ENCODE data around the gene DOP1A. TPM values are rescaled to one million over a fixed set of nuclear protein-coding genes. Genes with fewer than 3 reads are reported as not detected.
A peak's percentile ranks its signal among the peaks of the same experiment; 100 is the strongest.

The DOP1A gene
- total RNA-seq, 1 donor = 29.0 TPM

GRCh38 chr6:83065511-83066192 lies 1.8 kb upstream of the DOP1A start, which contains the start of gene UBE3D:
TSS of gene UBE3D (minus strand) at chr6:83065841. CDS start at chr6:83065718, 123 bp downstream.
- no peaks in the 10 kb centered on the region for H3K9me3 ChIP-seq (ENCODE audit: low read depth, low read length)
- no peaks in the 10 kb centered on the region for H3K27me3 ChIP-seq (ENCODE audit: insufficient read depth, low read length)
- H3K4me1 ChIP-seq (ENCODE audit: insufficient read depth, low read length) = peaks cover 32% of the 10 kb centered on the region
- peak within 1 kb of the TSS; percentile 77 for H3K4me3 ChIP-seq (ENCODE audit: low read length)

DNA sequence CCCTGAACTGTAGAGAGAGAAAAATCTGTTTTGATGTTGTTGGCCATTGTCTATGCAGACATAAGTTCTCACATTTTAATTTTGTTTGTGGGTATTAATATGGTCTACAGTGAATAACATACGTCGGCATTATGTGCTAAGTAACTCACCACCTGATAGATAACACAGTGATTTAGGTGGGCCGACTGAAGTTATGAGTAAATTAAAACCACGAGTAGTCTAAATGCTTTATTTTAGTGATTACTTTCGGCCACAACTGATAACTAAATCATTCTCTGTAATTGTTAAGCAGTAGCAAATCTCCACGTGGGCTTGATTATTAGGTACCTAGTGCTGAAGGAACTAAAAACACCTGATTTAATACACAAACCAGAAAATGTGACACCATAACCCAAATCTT lies 1.1 kb downstream of the DOP1A start:
- peaks cover 40% of the 10 kb centered on the region for H3K4me1 ChIP-seq (ENCODE audit: insufficient read depth, low read length)
- H3K9me3 ChIP-seq (ENCODE audit: low read depth, low read length) = no peaks in the 10 kb centered on the region
- no peak overlapping the region for H3K4me3 ChIP-seq (ENCODE audit: low read length)
- no peaks in the 10 kb centered on the region for H3K27me3 ChIP-seq (ENCODE audit: insufficient read depth, low read length)

DNA sequence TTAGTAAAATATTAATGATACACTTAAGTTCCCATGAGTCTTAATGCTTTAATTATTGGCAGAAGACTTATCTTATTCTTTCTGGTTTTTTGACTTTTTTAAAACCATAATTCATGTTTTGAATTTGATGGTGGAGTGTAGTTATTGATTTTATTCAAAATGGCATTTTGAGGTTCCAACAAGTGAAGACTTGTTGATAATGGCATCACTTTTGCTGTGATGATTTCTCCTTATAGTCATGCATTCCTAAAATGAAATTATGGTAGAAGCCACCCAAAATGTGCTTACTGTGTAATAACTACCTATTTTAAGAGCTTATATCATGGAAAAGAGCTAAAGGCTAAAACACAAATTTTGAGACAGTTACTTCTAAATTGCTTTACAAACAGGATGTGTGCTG lies 2.2 kb downstream of the DOP1A start:
- H3K4me1 ChIP-seq (ENCODE audit: insufficient read depth, low read length) = peaks cover 39% of the 10 kb centered on the region
- no peak overlapping the region for H3K4me3 ChIP-seq (ENCODE audit: low read length)
- no peaks in the 10 kb centered on the region for H3K27me3 ChIP-seq (ENCODE audit: insufficient read depth, low read length)
- no peaks in the 10 kb centered on the region for H3K9me3 ChIP-seq (ENCODE audit: low read depth, low read length)

DNA sequence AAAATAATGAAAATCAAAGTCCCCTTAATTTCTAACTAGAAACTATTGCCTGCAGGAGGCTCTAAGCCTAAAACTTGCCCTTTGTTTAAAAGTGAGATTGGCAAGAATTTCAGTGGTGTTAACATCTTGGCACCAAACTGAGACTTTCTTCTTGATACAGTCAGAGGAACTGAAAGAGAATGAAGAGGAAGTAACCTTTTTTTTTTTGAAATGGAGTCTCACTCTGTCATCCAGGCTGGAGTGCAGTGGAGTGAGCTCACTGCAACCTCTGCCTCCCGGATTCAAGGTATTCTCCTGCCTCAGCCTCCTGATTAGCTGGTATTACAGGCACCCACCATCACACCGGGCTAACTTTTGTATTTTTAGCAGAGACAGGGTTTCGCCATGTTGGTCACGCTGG lies 3.6 kb downstream of the DOP1A start:
- Histone ChIP-seq H3K9me3 (ENCODE audit: low read depth, low read length) (no peaks in the 10 kb centered on the region), H3K4me1 (ENCODE audit: insufficient read depth, low read length) (peaks cover 26% of the 10 kb centered on the region), H3K4me3 (ENCODE audit: low read length) (no peak overlapping the region), H3K27me3 (ENCODE audit: insufficient read depth, low read length) (no peaks in the 10 kb centered on the region)

DNA sequence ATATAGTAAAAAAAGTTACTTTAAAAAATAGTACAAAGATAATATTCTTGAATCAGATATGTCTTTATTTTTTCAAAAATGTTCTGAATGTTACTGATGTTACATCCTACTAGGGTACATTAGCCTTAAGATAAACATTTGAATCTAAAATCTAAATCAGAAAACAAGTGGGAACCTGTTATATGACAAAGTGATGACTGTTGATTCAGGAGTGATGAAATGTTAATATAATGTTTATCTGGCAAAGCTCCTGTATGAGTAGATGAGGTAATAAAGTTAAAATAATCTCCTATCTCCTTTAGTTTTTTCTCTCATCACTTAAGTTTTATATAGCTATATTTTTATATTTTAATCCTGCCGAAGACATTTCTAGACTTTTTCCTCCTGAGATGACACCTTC lies 4.2 kb downstream of the DOP1A start:
- no peak overlapping the region for H3K4me3 ChIP-seq (ENCODE audit: low read length)
- no peaks in the 10 kb centered on the region for H3K27me3 ChIP-seq (ENCODE audit: insufficient read depth, low read length)
- H3K9me3 ChIP-seq (ENCODE audit: low read depth, low read length) = no peaks in the 10 kb centered on the region
- H3K4me1 ChIP-seq (ENCODE audit: insufficient read depth, low read length) = peaks cover 24% of the 10 kb centered on the region

DNA sequence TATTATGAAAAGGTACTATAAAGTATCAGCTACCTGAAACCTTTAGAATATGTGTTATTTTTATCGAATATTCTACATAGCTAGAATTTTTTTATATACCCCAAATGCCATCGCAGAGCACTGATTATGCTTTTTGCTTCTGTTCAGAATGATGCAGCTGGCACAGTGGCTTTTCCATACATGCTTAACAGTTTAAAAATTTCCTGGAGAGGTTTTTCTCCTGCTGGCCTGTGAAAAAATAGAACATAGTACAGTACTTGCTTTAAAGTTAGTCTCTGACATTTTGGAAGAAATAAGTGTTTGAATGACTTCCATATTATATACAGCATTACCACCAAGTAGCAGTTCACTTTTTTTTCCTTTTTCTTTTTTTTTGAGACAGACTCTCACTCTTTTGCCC lies 5.3 kb downstream of the DOP1A start:
- peaks cover 24% of the 10 kb centered on the region for H3K4me1 ChIP-seq (ENCODE audit: insufficient read depth, low read length)
- no peak overlapping the region for H3K4me3 ChIP-seq (ENCODE audit: low read length)
- no peaks in the 10 kb centered on the region for H3K9me3 ChIP-seq (ENCODE audit: low read depth, low read length)

DNA sequence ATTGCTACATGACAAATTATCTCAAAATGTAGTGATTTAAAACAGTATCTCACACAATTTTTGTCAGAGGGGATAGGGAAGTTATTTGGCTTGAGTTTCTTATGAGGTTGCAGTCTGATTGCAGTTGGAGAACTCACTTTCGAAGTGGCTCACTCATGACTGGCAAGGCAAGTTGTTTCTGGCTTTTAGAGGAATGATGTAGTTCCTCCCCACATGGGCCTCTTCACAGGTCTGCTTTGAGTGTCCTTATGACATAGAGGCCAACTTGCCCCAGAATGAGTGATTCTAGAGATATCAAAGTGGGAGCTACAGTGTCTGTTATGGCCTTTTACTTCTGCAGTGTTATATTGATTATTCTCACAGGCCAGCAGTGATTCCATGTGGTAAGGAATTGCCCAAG lies 6.1 kb downstream of the DOP1A start:
- no peaks in the 10 kb centered on the region for H3K9me3 ChIP-seq (ENCODE audit: low read depth, low read length)
- peaks cover 19% of the 10 kb centered on the region for H3K4me1 ChIP-seq (ENCODE audit: insufficient read depth, low read length)
- H3K27me3 ChIP-seq (ENCODE audit: insufficient read depth, low read length) = no peaks in the 10 kb centered on the region
- H3K4me3 ChIP-seq (ENCODE audit: low read length) = no peak overlapping the region

More for the DNA sequence above, 5.3 kb downstream of the DOP1A start:
- H3K27me3 ChIP-seq (ENCODE audit: insufficient read depth, low read length) = no peaks in the 10 kb centered on the region

DNA sequence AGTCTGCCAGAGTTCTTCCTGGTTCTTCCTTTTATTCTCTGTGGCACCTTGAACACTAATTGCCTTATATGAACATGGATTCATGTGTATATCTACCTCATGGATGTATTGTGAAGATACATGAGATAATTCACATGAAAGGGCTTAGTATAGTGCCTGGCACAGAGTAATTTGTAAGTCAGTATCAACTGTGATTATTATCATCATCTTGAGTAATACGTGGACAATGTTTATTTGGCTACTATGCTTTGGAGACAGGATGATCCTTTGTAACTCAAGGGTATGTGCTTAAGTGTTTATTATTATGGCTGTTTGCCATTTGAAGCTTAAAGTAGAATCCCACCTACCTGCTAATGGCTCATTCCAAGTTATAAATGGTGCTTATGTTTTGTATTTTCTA lies 16.0 kb downstream of the DOP1A start:
- H3K4me3 ChIP-seq (ENCODE audit: low read length) = no peak overlapping the region
- no peaks in the 10 kb centered on the region for H3K27me3 ChIP-seq (ENCODE audit: insufficient read depth, low read length)
- H3K9me3 ChIP-seq (ENCODE audit: low read depth, low read length) = no peaks in the 10 kb centered on the region
- peaks cover 4% of the 10 kb centered on the region for H3K4me1 ChIP-seq (ENCODE audit: insufficient read depth, low read length)

DNA sequence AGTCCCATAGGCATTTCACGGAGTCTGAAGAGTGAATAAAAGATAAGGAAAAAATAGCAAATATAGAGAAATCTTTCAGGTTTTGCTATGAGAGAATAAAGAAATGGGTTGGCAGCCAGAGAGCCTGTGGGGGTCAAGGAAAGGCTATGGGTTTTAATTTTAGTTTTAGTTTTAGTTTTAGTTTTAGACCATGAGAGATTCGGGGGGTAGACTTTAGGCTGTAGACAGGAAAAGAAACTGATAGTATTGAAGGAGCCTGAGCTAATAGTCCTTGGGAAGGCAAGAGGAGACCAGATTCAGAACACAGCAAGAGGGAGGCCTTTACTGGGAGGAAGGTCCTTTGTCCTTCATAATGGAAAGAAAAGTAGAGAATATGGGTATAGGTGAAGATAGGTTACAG lies 19.3 kb downstream of the DOP1A start:
- Histone ChIP-seq H3K4me3 (ENCODE audit: low read length) (no peak overlapping the region), H3K4me1 (ENCODE audit: insufficient read depth, low read length) (peaks cover 4% of the 10 kb centered on the region), H3K9me3 (ENCODE audit: low read depth, low read length) (no peaks in the 10 kb centered on the region), H3K27me3 (ENCODE audit: insufficient read depth, low read length) (no peaks in the 10 kb centered on the region)

- peaks cover 4% of the 10 kb centered on the region for H3K4me1 ChIP-seq (ENCODE audit: insufficient read depth, low read length)
- H3K9me3 ChIP-seq (ENCODE audit: low read depth, low read length) = no peaks in the 10 kb centered on the region
- H3K4me3 ChIP-seq (ENCODE audit: low read length) = no peak overlapping the region
- H3K27me3 ChIP-seq (ENCODE audit: insufficient read depth, low read length) = no peaks in the 10 kb centered on the region
These were observed 25.4 kb downstream of the DOP1A start for GRCh38 chr6:83092756-83093399.

GRCh38 chr6:83096791-83097190 lies 29.3 kb downstream of the DOP1A start:
- H3K4me1 ChIP-seq (ENCODE audit: insufficient read depth, low read length) = peaks cover 4% of the 10 kb centered on the region
- no peaks in the 10 kb centered on the region for H3K9me3 ChIP-seq (ENCODE audit: low read depth, low read length)

DNA sequence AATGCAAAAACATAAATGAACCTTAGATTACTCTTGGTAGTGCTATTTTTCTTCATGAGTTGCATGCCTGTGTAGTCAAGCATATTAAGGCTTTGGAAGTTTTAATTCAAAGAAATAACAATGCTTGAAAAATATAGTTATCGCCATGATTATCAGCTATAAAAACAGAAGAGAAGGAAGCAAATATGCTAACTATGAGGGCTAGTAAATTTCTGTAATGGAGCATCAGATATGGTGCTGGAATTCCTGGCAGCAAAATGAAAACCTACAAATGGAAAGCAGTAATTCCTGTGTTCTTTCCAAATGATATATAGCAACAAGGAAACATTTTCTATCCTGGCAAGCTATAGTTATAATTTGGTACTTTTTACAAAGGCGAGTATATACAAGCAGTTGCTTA lies 29.7 kb downstream of the DOP1A start:
- H3K9me3 ChIP-seq (ENCODE audit: low read depth, low read length) = no peaks in the 10 kb centered on the region
- H3K4me1 ChIP-seq (ENCODE audit: insufficient read depth, low read length) = peaks cover 4% of the 10 kb centered on the region
- H3K27me3 ChIP-seq (ENCODE audit: insufficient read depth, low read length) = no peaks in the 10 kb centered on the region
- no peak overlapping the region for H3K4me3 ChIP-seq (ENCODE audit: low read length)

More at GRCh38 chr6:83096791-83097190, 29.3 kb downstream of the DOP1A start:
- Histone ChIP-seq H3K4me3 (ENCODE audit: low read length) (no peak overlapping the region), H3K27me3 (ENCODE audit: insufficient read depth, low read length) (no peaks in the 10 kb centered on the region)

GRCh38 chr6:83097675-83098074 lies 30.2 kb downstream of the DOP1A start:
- Histone ChIP-seq H3K4me1 (ENCODE audit: insufficient read depth, low read length) (peaks cover 3% of the 10 kb centered on the region), H3K27me3 (ENCODE audit: insufficient read depth, low read length) (no peaks in the 10 kb centered on the region), H3K4me3 (ENCODE audit: low read length) (no peak overlapping the region), H3K9me3 (ENCODE audit: low read depth, low read length) (no peaks in the 10 kb centered on the region)

DNA sequence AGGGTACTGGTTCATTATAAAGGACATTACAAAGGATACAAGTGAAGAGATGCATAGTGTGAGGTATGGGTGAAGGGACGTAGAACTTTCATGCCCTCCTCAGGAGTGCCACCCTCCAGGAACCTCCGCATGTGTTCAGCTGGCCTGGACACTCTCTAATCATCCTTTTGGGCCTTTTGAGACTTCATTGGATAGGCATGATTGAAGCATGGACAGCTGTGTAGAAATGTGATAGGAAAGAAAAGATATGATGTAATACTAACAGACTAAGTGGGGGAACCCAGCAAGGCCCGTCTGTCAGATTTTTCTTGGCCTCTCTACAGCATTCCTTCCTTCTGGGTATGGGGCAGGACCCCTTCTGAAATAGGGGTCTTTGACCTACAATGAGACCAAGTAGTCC lies 31.1 kb downstream of the DOP1A start:
- H3K4me3 ChIP-seq (ENCODE audit: low read length) = no peak overlapping the region
- H3K27me3 ChIP-seq (ENCODE audit: insufficient read depth, low read length) = no peaks in the 10 kb centered on the region
- no peaks in the 10 kb centered on the region for H3K4me1 ChIP-seq (ENCODE audit: insufficient read depth, low read length)
- no peaks in the 10 kb centered on the region for H3K9me3 ChIP-seq (ENCODE audit: low read depth, low read length)

- Histone ChIP-seq H3K4me3 (ENCODE audit: low read length) (no peak overlapping the region), H3K27me3 (ENCODE audit: insufficient read depth, low read length) (no peaks in the 10 kb centered on the region), H3K9me3 (ENCODE audit: low read depth, low read length) (peaks cover 10% of the 10 kb centered on the region), H3K4me1 (ENCODE audit: insufficient read depth, low read length) (no peaks in the 10 kb centered on the region)
These were observed 40.9 kb downstream of the DOP1A start for GRCh38 chr6:83108378-83108777.

DNA sequence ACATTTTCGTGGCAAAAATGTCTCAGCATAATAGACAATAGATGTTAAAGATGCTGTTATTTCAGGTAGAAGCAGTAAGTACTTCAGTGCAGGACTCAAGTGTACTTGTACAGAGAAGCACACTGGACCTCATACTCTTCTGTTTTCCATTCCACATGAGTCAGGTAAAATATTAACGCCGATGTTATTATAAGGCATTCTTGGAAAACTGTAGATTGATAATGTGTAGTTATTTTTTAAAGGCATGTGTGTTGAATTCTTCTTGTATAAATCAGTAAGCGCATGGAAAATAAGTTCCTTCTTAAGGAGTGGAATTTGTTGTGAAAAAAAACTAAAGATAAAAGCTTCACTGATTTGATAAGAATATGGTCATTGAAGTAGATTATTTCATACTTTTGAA lies 45.8 kb downstream of the DOP1A start:
- no peaks in the 10 kb centered on the region for H3K9me3 ChIP-seq (ENCODE audit: low read depth, low read length)
- no peak overlapping the region for H3K4me3 ChIP-seq (ENCODE audit: low read length)
- H3K4me1 ChIP-seq (ENCODE audit: insufficient read depth, low read length) = no peaks in the 10 kb centered on the region
- no peaks in the 10 kb centered on the region for H3K27me3 ChIP-seq (ENCODE audit: insufficient read depth, low read length)
